Peyer's patch (tissue), 4 donors: Measurements from ENCODE around the gene UGT1A9. TPM values are rescaled to one million over a fixed set of nuclear protein-coding genes. Genes with fewer than 3 reads are reported as not detected.

Experiments
- DNase-seq, 3 donors: peaks; one replicate each; pipeline ENCODE4 v3.0.0-alpha.2; 2017 to 2019
- H3K27ac ChIP-seq, 4 donors: fragments of 200-600 bp; sonication (generic); one replicate each; pipeline ENCODE4 v1.5.1; 2016 to 2019
- H3K27me3 ChIP-seq, 2 donors: fragments of 200-600 bp; sonication (generic); one replicate each; pipeline ENCODE4 v1.5.1; 2019
- H3K36me3 ChIP-seq, 3 donors: fragments of 200-600 bp; sonication (generic); one replicate each; pipeline ENCODE4 v1.5.1; 2016 to 2019
- H3K4me1 ChIP-seq, 4 donors: fragments of 200-600 bp; sonication (generic); one replicate each; pipeline ENCODE4 v1.5.1; 2016 to 2019
- H3K4me3 ChIP-seq, 4 donors: fragments of 200-600 bp; sonication (generic); 1 replicate in 3 of 4; 2 replicates in 1 of 4; pipeline ENCODE4 v1.5.1; 2016 to 2019; ENCODE audit warnings: mild to moderate bottlenecking in 1 of 4
- H3K9me3 ChIP-seq, 4 donors: fragments of 200-600 bp; sonication (generic); one replicate each; pipeline ENCODE4 v1.5.1; 2016 to 2019; ENCODE audit warnings: mild to moderate bottlenecking in 1 of 4
- CTCF ChIP-seq, 6 experiments: fragments of 450-650 bp in 4 of 6; fragments of 200-600 bp in 2 of 6; sonication (generic) in 1 of 6; IDR thresholded peaks; one replicate each; pipeline ENCODE4 v1.5.1; 2017 to 2019; ENCODE audit warnings: antibody characterized with exemption in 6 of 6, mild to moderate bottlenecking in 3 of 6, moderate library complexity in 1 of 6
- POLR2A ChIP-seq, 2 donors: fragments of 450-650 bp; IDR thresholded peaks; one replicate each; pipeline ENCODE4 v1.5.1; 2017; ENCODE audit warnings: antibody characterized with exemption in 2 of 2, mild to moderate bottlenecking in 2 of 2, moderate library complexity in 2 of 2
- total RNA-seq, 4 donors: library from RNA; depleted of rRNA; stranded (reverse); fragments of >200 nt; gene quantifications; one replicate each; pipeline ENCODE4 v1.1.0, GENCODE V29; 2016

UGT1A9 gene
- total RNA-seq, 4 donors from 2014 or later, result 4.1 to 17.3 (median 14.1) TPM

- H3K36me3 ChIP-seq, result no peaks in the 10 kb centered on the region
- no peak overlapping the region for H3K4me3 ChIP-seq
- no peaks in the 10 kb centered on the region for H3K4me1 ChIP-seq
- no peaks in the 10 kb centered on the region for H3K9me3 ChIP-seq
- H3K27me3 ChIP-seq, result no peaks in the 10 kb centered on the region
- peak overlapping the region in 1 of 4 donors; percentile 19 for H3K27ac ChIP-seq
- no peak for TF ChIP-seq CTCF (IDR thresholded peaks at IDR 0.05)
- TF ChIP-seq POLR2A (IDR thresholded peaks at IDR 0.05), result no peak
- DNase-seq, result peak in 2 of 3 donors; percentile 56 to 67
These were observed 150.5 kb downstream of the UGT1A9 start for GRCh38 chr2:233822101-233822771.

Other genes with a start within 250 kb of the UGT1A9 start
- 10 to 100 TPM; 34.3 to 58.7 (median 45.0) TPM for gene USP40, start 105.1 kb upstream of the UGT1A9 start, total RNA-seq
- 10 to 100 TPM in 2 of 4 donors, 1 to 10 TPM in 2; 2.5 to 19.6 (median 10.5) TPM for gene UGT1A8, start 54.3 kb upstream of the UGT1A9 start, total RNA-seq
- 100 to 1,000 TPM in 1 of 4 donors, 10 to 100 TPM in 3; 19.0 to 168 (median 71.8) TPM for gene UGT1A10, start 35.5 kb upstream of the UGT1A9 start, total RNA-seq
- 10 to 100 TPM in 3 of 4 donors, 1 to 10 TPM in 1; 8.3 to 33.9 (median 25.0) TPM for gene UGT1A7, start 10.0 kb downstream of the UGT1A9 start, total RNA-seq
- 10 to 100 TPM in 3 of 4 donors, not detected in 1; 37.7 to 57.4 (median 46.0) TPM for gene UGT1A6, start 21.0 kb downstream of the UGT1A9 start, total RNA-seq
- gene UGT1A5, start 41.0 kb downstream of the UGT1A9 start, total RNA-seq, result 10 to 100 TPM in 2 of 4 donors, 1 to 10 TPM in 1, not detected in 1; 7.2 to 24.2 (median 15.0) TPM
- gene UGT1A4, start 46.8 kb downstream of the UGT1A9 start, total RNA-seq, result 10 to 100 TPM in 2 of 4 donors, 1 to 10 TPM in 1, not detected in 1; 7.5 to 12.9 (median 12.3) TPM
- 10 to 100 TPM in 1 of 4 donors, 1 to 10 TPM in 2, not detected in 1; 5.8 to 21.7 (median 6.3) TPM for gene UGT1A3, start 57.1 kb downstream of the UGT1A9 start, total RNA-seq
- gene UGT1A1, start 88.4 kb downstream of the UGT1A9 start, total RNA-seq, result 10 to 100 TPM in 3 of 4 donors, 1 to 10 TPM in 1; 1.7 to 72.9 (median 26.9) TPM
- gene MROH2A, start 106.4 kb downstream of the UGT1A9 start, total RNA-seq, result 1 to 10 TPM in 1 of 4 donors, under 1 TPM in 2, not detected in 1; 0.27 to 1.6 (median 0.35) TPM
- gene HJURP, start 182.6 kb downstream of the UGT1A9 start, total RNA-seq, result 10 to 100 TPM in 1 of 4 donors, 1 to 10 TPM in 3; 2.1 to 10.7 (median 6.1) TPM
- gene TRPM8, start 245.5 kb downstream of the UGT1A9 start, total RNA-seq, result not detected